Panc1 (cell line): ENCODE data around the gene DUSP3. TPM values are rescaled to one million over a fixed set of nuclear protein-coding genes. Genes with fewer than 3 reads are reported as not detected.

Experiments used
- ATAC-seq: fragments of 200-7000 bp; cut with Tn5 transposase; 2 replicates; pipeline ENCODE4 v1.9.1; 2020; ENCODE audit warnings: mild to moderate bottlenecking, moderate library complexity
- BruUV-seq: library from RNA; stranded (reverse); fragments of 400-500 nt; replicated peaks from 2 replicates; lab custom pipeline; 2021; lab: Mats Ljungman, UMichigan
- CTCF ChIA-PET: fragments of 300-600 bp; sonication (Branson Sonifier 250); formaldehyde crosslinking; loops from one replicate; lab custom pipeline; 2022; ENCODE audit warnings: antibody characterized with exemption; lab: Charles Lee
- POLR2A ChIA-PET: fragments of 300-600 bp; sonication (Branson Sonifier 250); formaldehyde crosslinking; loops from one replicate; lab custom pipeline; 2022; ENCODE audit warnings: antibody characterized with exemption; lab: Charles Lee
- DNase-seq: peaks from one replicate; pipeline ENCODE4 v3.0.0-alpha.2; 2010; ENCODE audit warnings: low read depth, low spot score
- H3K27ac ChIP-seq: 2 replicates; pipeline ENCODE4 v1.5.1; 2011; ENCODE audit warnings: mild to moderate bottlenecking, low read length, inconsistent platforms
- H3K27me3 ChIP-seq: fragments of 200-500 bp; sonication (Bioruptor generic); 2 replicates; pipeline ENCODE4 v1.6.0; 2014; ENCODE audit warnings: low read length, inconsistent platforms; ENCODE audit not compliant: control insufficient read depth, insufficient read depth
- H3K36me3 ChIP-seq: fragments of 200-500 bp; sonication (Bioruptor generic); 2 replicates; pipeline ENCODE4 v1.5.1; 2014; ENCODE audit warnings: inconsistent platforms, mild to moderate bottlenecking, low read length, moderate library complexity; ENCODE audit not compliant: control insufficient read depth, insufficient read depth
- H3K4me1 ChIP-seq: 2 replicates; pipeline ENCODE4 v1.5.1; 2011; ENCODE audit warnings: inconsistent platforms, mild to moderate bottlenecking, low read length, moderate library complexity; ENCODE audit not compliant: control insufficient read depth, insufficient read depth
- H3K4me3 ChIP-seq, 2 experiments: 2 replicates each; pipeline ENCODE4 v1.5.1; 2011 to 2012; ENCODE audit warnings: low read depth in 2 of 2, low read length in 2 of 2, mild to moderate bottlenecking in 2 of 2, inconsistent platforms in 1 of 2, moderate library complexity in 1 of 2
- H3K9me3 ChIP-seq: fragments of 200-500 bp; sonication (Bioruptor generic); 2 replicates; pipeline ENCODE4 v1.5.1; 2014; ENCODE audit warnings: low read depth, mild to moderate bottlenecking, inconsistent platforms, low read length, moderate library complexity; ENCODE audit not compliant: control insufficient read depth, insufficient read depth
- POLR2AphosphoS5 ChIP-seq: IDR thresholded peaks from 2 replicates; pipeline ENCODE4 v1.6.1; 2012; ENCODE audit warnings: mild to moderate bottlenecking, low read depth, low read length, moderate library complexity
- SIN3A ChIP-seq: IDR thresholded peaks from 2 replicates; pipeline ENCODE4 v1.6.1; 2012; ENCODE audit warnings: low read depth, mild to moderate bottlenecking, low read length, moderate library complexity, borderline replicate concordance; ENCODE audit not compliant: insufficient read depth
- TCF7L2 ChIP-seq: IDR thresholded peaks from 2 replicates; pipeline ENCODE4 v1.6.1; 2011; ENCODE audit warnings: mild to moderate bottlenecking, low read depth, low read length, inconsistent platforms
- in situ Hi-C: cut with HindIII; loops from 2 replicates; pipeline ENCODE4 v1.10.0; 2016; ENCODE audit warnings: low sequenced_read_pairs, low pct_unique_long_range_greater_than_20kb
- intact Hi-C: fragments of 100-400 bp; cut with micrococcal nuclease; formaldehyde crosslinking; loops from one replicate; pipeline ENCODE4 v1.10.0; 2022; ENCODE audit not compliant: unreplicated experiment
- total RNA-seq: library from RNA; stranded (reverse); gene quantifications from one replicate; pipeline ENCODE4 v1.2.1, GENCODE V29; 2021; ENCODE audit not compliant: unreplicated experiment
- TF ChIP-seq, protein P1 (sequence below), 2 experiments: IDR thresholded peaks; 2 replicates each; pipeline ENCODE4 v1.6.1; 2011 to 2012; ENCODE audit warnings: low read depth in 2 of 2, control low read depth in 1 of 2, low read length in 1 of 2, mild to moderate bottlenecking in 1 of 2, moderate library complexity in 1 of 2; ENCODE audit not compliant: insufficient read depth in 1 of 2
- TF ChIP-seq, protein P2 (sequence below): fragments of 450-650 bp; IDR thresholded peaks from 2 replicates; pipeline ENCODE4 v1.5.1; 2017; ENCODE audit warnings: mild to moderate bottlenecking

DUSP3 gene
- total RNA-seq, 1 experiment from 2014 or later = 41.6 TPM

DNA sequence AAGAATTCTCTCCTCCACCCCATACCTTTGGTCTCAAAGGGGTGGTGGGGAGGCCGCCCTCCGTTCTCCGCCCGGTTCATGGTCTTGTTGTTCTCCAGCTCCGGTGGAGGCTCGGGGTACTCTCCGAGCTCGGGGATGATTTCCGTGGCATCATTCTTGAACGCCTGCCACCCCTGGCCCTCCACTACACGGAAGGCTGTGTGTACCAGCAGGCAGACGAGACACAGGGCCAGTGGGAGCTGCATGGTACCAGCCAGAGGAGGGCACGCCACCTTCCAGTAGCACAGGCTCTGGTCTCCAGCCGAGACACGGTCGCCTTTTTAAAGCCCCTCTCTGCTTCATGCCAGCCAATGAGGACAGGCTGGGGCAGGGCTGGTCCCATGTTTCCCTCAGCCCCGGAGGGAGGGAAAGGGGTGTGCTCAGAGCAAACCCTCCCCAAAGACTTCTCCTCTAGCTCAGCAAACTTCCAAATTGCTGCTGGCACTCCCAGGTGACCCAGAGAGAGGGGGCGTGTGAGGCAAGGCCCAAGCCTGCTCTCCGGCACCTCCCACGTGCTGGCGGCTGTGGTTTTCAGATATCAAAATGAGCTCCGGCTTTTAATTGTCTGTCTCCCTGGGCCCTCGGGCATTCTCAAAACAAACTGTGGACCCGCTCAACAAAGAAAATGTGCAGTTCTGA is 20.1 kb downstream of the DUSP3 start, which contains the start of gene SOST:
SOST (minus strand) TSS at position 295 of the 678 bp plus-strand sequence; CDS start at position 245, 50 bp downstream.
- in situ Hi-C loops = loop anchor here (10.0 kb wide), 1 partner anchor 54 kb away; no protein-coding TSS in a partner anchor

DNA sequence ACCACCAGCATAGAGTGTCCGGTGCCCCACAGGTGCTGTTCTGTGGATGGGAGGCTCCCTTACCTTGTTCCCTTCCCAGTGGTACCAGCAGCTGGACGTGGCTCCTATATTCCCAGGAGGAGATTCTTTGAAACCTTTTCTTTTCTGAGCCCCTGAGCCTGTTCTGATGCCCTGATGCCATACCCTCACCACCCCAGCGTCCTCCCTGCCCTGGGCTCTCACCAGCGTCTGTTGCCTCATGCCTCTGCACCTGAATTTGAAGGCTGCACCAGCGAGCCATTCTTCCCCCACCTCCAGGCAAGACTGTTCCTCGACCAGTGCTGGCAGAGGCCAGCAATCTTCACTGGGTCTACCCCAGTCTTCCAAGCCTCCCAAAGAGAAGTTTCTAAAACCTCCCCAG is 20.7 kb downstream of the DUSP3 start:
- ChIA-PET POLR2A (no interaction called here), CTCF (interaction anchor here (3.9 kb wide), 1 partner anchor 63 kb away, joined by 24 read pairs; no protein-coding TSS in a partner anchor)
- ATAC-seq (no peak), DNase-seq (no peak)
- no peaks in the 10 kb centered on the region for H3K36me3 ChIP-seq
- no peaks in the 10 kb centered on the region for H3K27me3 ChIP-seq
- no peak overlapping the region for H3K4me3 ChIP-seq
- intact Hi-C loops (no loop called here), in situ Hi-C loops (loop anchor here (10.0 kb wide), 1 partner anchor 53 kb away; no protein-coding TSS in a partner anchor)
- H3K27ac ChIP-seq = no peak overlapping the region
- TF ChIP-seq SIN3A = no peak
- TF ChIP-seq, protein P1, sequence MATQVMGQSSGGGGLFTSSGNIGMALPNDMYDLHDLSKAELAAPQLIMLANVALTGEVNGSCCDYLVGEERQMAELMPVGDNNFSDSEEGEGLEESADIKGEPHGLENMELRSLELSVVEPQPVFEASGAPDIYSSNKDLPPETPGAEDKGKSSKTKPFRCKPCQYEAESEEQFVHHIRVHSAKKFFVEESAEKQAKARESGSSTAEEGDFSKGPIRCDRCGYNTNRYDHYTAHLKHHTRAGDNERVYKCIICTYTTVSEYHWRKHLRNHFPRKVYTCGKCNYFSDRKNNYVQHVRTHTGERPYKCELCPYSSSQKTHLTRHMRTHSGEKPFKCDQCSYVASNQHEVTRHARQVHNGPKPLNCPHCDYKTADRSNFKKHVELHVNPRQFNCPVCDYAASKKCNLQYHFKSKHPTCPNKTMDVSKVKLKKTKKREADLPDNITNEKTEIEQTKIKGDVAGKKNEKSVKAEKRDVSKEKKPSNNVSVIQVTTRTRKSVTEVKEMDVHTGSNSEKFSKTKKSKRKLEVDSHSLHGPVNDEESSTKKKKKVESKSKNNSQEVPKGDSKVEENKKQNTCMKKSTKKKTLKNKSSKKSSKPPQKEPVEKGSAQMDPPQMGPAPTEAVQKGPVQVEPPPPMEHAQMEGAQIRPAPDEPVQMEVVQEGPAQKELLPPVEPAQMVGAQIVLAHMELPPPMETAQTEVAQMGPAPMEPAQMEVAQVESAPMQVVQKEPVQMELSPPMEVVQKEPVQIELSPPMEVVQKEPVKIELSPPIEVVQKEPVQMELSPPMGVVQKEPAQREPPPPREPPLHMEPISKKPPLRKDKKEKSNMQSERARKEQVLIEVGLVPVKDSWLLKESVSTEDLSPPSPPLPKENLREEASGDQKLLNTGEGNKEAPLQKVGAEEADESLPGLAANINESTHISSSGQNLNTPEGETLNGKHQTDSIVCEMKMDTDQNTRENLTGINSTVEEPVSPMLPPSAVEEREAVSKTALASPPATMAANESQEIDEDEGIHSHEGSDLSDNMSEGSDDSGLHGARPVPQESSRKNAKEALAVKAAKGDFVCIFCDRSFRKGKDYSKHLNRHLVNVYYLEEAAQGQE (IDR thresholded peaks at IDR 0.05; ENCODE audit: insufficient read depth in 1 of 2, low read depth in 2 of 2, low read length in 1 of 2) = no peak
- TF ChIP-seq, protein P2, sequence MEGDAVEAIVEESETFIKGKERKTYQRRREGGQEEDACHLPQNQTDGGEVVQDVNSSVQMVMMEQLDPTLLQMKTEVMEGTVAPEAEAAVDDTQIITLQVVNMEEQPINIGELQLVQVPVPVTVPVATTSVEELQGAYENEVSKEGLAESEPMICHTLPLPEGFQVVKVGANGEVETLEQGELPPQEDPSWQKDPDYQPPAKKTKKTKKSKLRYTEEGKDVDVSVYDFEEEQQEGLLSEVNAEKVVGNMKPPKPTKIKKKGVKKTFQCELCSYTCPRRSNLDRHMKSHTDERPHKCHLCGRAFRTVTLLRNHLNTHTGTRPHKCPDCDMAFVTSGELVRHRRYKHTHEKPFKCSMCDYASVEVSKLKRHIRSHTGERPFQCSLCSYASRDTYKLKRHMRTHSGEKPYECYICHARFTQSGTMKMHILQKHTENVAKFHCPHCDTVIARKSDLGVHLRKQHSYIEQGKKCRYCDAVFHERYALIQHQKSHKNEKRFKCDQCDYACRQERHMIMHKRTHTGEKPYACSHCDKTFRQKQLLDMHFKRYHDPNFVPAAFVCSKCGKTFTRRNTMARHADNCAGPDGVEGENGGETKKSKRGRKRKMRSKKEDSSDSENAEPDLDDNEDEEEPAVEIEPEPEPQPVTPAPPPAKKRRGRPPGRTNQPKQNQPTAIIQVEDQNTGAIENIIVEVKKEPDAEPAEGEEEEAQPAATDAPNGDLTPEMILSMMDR = no peak
- no peak for TF ChIP-seq POLR2AphosphoS5
- no TSS peak for BruUV-seq
- no peaks in the 10 kb centered on the region for H3K9me3 ChIP-seq
- no peaks in the 10 kb centered on the region for H3K4me1 ChIP-seq

More for the DNA sequence above, 20.1 kb downstream of the DUSP3 start, which contains the start of gene SOST:
- H3K4me1 ChIP-seq = no peaks in the 10 kb centered on the region
- no peaks in the 10 kb centered on the region for H3K36me3 ChIP-seq
- TF ChIP-seq, protein P2 = no peak
- no peak for TF ChIP-seq POLR2AphosphoS5
- TF ChIP-seq SIN3A = no peak
- TF ChIP-seq TCF7L2 = no peak
- TF ChIP-seq, protein P1 (IDR thresholded peaks at IDR 0.05; ENCODE audit: insufficient read depth in 1 of 2, low read depth in 2 of 2, low read length in 1 of 2) = no peak
- no peak within 1 kb of the TSS for H3K4me3 ChIP-seq
- no TSS peak for BruUV-seq
- DNase-seq = no peak
- intact Hi-C loops = no loop called here
- ChIA-PET POLR2A (no interaction called here), CTCF (interaction anchor here (0.7 to 3.9 kb wide), 2 partner anchors 64 to 72 kb away, joined by 3 to 24 read pairs; no protein-coding TSS in a partner anchor)
- no peaks in the 10 kb centered on the region for H3K9me3 ChIP-seq
- no peak within 1 kb of the TSS for H3K27ac ChIP-seq
- H3K27me3 ChIP-seq = no peaks in the 10 kb centered on the region
- no peak for ATAC-seq
